ENCODE data around the gene IL22RA2.

DNA sequence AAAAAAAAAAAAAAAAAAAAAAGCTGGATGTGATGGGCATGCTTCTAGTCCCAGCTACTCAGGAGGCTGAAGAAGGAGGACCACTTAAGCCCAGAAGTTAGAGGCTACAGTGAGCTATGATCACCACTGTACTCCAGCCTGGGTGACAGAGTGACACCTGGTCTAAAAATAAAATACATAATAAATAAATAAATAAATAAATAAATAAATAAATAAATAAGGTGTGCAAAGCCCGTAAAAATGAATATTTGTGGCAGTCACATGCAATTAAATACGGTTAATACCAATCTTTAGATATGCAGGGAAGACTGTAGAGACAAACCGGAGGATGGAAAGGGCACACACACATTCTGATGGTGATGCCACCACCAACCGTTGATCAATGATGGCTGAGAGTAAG, 26.2 kb downstream of the IL22RA2 start:
- TF ChIP-seq POLR2AphosphoS5 (IDR thresholded peaks at IDR 0.05; ENCODE audit: borderline replicate concordance, low read depth, low read length) (no peak), EZH2 (IDR thresholded peaks at IDR 0.05) (no peak)

Measured in SK-N-MC (cell line).